Keratinocyte (primary cell): ENCODE results near the gene SCN8A. TPM values are rescaled to one million over a fixed set of nuclear protein-coding genes. Genes with fewer than 3 reads are reported as not detected.
"Not testable (repeated sequence)": the region's sequence is repeated elsewhere in the genome, so short reads cannot be mapped to it uniquely, and the experiment has no call there.

Source experiments
- DNase-seq: peaks from one replicate; pipeline ENCODE4 v3.0.0-alpha.2; 2011; ENCODE audit warnings: low read depth, missing footprints, low spot score
- FAIRE-seq: peaks from 2 replicates; lab custom pipeline; 2011; peaks lifted over from hg19 to GRCh38; lab: Jason Lieb, UNC
- H2AFZ ChIP-seq: 2 replicates; pipeline ENCODE4 v1.6.0; 2012; ENCODE audit warnings: low read length, control low read depth, inconsistent platforms; ENCODE audit not compliant: control insufficient read depth
- H3K27ac ChIP-seq: 2 replicates; pipeline ENCODE4 v1.5.1; 2011; ENCODE audit warnings: low read length; ENCODE audit not compliant: control insufficient read depth, insufficient read depth
- H3K27me3 ChIP-seq: 3 replicates; pipeline ENCODE4 v1.6.0; 2011; ENCODE audit warnings: low read length; ENCODE audit not compliant: control insufficient read depth, insufficient read depth; ENCODE audit errors: extremely low read depth
- H3K36me3 ChIP-seq, 2 experiments: 2 replicates in 1 of 2; 3 replicates in 1 of 2; pipeline ENCODE4 v1.5.1; 2011; ENCODE audit warnings: low read length in 2 of 2, mild to moderate bottlenecking in 1 of 2; ENCODE audit not compliant: control insufficient read depth in 2 of 2, insufficient read depth in 2 of 2; ENCODE audit errors: extremely low read depth in 1 of 2
- H3K4me1 ChIP-seq: 3 replicates; pipeline ENCODE4 v1.5.1; 2011; ENCODE audit warnings: low read length; ENCODE audit not compliant: control insufficient read depth, insufficient read depth; ENCODE audit errors: extremely low read depth
- H3K4me2 ChIP-seq: 3 replicates; pipeline ENCODE4 v1.6.0; 2011; ENCODE audit warnings: low read depth, low read length; ENCODE audit not compliant: control insufficient read depth, insufficient read depth; ENCODE audit errors: extremely low read depth
- H3K4me3 ChIP-seq, 3 experiments: fragments of 200-600 bp in 1 of 3; sonication (generic) in 1 of 3; 2 replicates in 2 of 3; 3 replicates in 1 of 3; pipeline ENCODE4 v1.5.1; 2011 to 2016; ENCODE audit warnings: low read length in 3 of 3, mild to moderate bottlenecking in 3 of 3, control low read depth in 2 of 3, inconsistent platforms in 1 of 3, low read depth in 1 of 3, mixed read lengths in 1 of 3, mixed run types in 1 of 3, moderate library complexity in 1 of 3; ENCODE audit not compliant: control insufficient read depth in 2 of 3, insufficient read depth in 2 of 3; ENCODE audit errors: extremely low read depth in 1 of 3
- H3K79me2 ChIP-seq: 2 replicates; pipeline ENCODE4 v1.6.0; 2012; ENCODE audit warnings: low read length; ENCODE audit not compliant: control insufficient read depth, insufficient read depth
- H3K9ac ChIP-seq: 3 replicates; pipeline ENCODE4 v1.6.0; 2011; ENCODE audit warnings: low read length; ENCODE audit not compliant: control insufficient read depth, insufficient read depth; ENCODE audit errors: extremely low read depth
- H3K9me1 ChIP-seq: 3 replicates; pipeline ENCODE4 v1.6.0; 2011; ENCODE audit warnings: low read length; ENCODE audit not compliant: control insufficient read depth, insufficient read depth; ENCODE audit errors: extremely low read depth
- H3K9me3 ChIP-seq: 2 replicates; pipeline ENCODE4 v1.5.1; 2012; ENCODE audit warnings: low read depth, low read length; ENCODE audit not compliant: control insufficient read depth
- H4K20me1 ChIP-seq: 3 replicates; pipeline ENCODE4 v1.6.0; 2011; ENCODE audit warnings: low read length; ENCODE audit not compliant: control insufficient read depth, insufficient read depth; ENCODE audit errors: extremely low read depth
- CTCF ChIP-seq, 3 experiments: IDR thresholded peaks in 1 of 3; conservative IDR thresholded peaks in 1 of 3; optimal IDR thresholded peaks in 1 of 3; 2 replicates in 2 of 3; 3 replicates in 1 of 3; pipeline versions ENCODE3 to v1.5.1; 2011; ENCODE audit warnings: low read length in 3 of 3, mild to moderate bottlenecking in 3 of 3, moderate library complexity in 2 of 3, control low read depth in 1 of 3, inconsistent platforms in 1 of 3; ENCODE audit not compliant: insufficient read depth in 2 of 3; ENCODE audit errors: extremely low read depth in 1 of 3
- EZH2 ChIP-seq: IDR thresholded peaks from one replicate; pipeline ENCODE4 v1.6.1; 2012; ENCODE audit warnings: inconsistent platforms, mild to moderate bottlenecking, low read length, moderate library complexity
- dilution Hi-C: fragments of 300-500 bp; cut with MboI; formaldehyde crosslinking; loops from one replicate; pipeline ENCODE4 v1.7.0; 2020; ENCODE audit warnings: low sequenced_read_pairs; ENCODE audit not compliant: extremely low pct_ligation_motif_present
- polyA plus RNA-seq, 5 experiments: library from polyadenylated mRNA; depleted of rRNA in 3 of 5; stranded (reverse) in 3 of 5; stranded (forward) in 1 of 5; unstranded in 1 of 5; fragments of >200 nt; gene quantifications; 1 replicate in 1 of 5; 2 replicates in 3 of 5; 3 replicates in 1 of 5; pipeline versions ENCODE4 v1.2.1 to v1.2.3, GENCODE V29; 2011 to 2012; ENCODE audit warnings: missing spikeins in 2 of 5, low read depth in 1 of 5, low replicate concordance in 1 of 5

Gene SCN8A
- polyA plus RNA-seq, 1 donor (not counting 4 experiments of a cell fraction or from before 2014, with no cell fraction given), result 1.1 TPM

GRCh38 chr12:51829641-51830040 lies 238.6 kb downstream of the SCN8A start:
- dilution Hi-C loops, result no loop called here
- TF ChIP-seq EZH2, result no peak
- TF ChIP-seq CTCF (optimal IDR thresholded peaks at IDR 0.05 in 1 of 3, IDR thresholded peaks at IDR 0.05 in 1 of 3, conservative IDR thresholded peaks at IDR 0.05 in 1 of 3; ENCODE audit: extremely low read depth in 1 of 3, insufficient read depth in 2 of 3, low read length in 3 of 3), result no peak
- Histone ChIP-seq H3K4me2 (no peak overlapping the region), H3K4me3 (no peak overlapping the region), H3K27me3 (peaks cover 25% of the 10 kb centered on the region), H2AFZ (no peak overlapping the region), H3K9me1 (no peaks in the 10 kb centered on the region), H3K9ac (no peak overlapping the region), H3K4me1 (peaks cover 12% of the 10 kb centered on the region), H3K9me3 (no peaks in the 10 kb centered on the region), H3K36me3 (no peaks in the 10 kb centered on the region), H3K27ac (no peak overlapping the region), H4K20me1 (no peaks in the 10 kb centered on the region), H3K79me2 (no peaks in the 10 kb centered on the region)
- FAIRE-seq, result no peak
- DNase-seq, result no peak

GRCh38 chr12:51831817-51832216 lies 240.8 kb downstream of the SCN8A start:
- H3K9me1 ChIP-seq, H3K27ac ChIP-seq, DNase-seq, dilution Hi-C loops, FAIRE-seq, H3K4me3 ChIP-seq, H3K9ac ChIP-seq, H3K9me3 ChIP-seq, H4K20me1 ChIP-seq, H3K36me3 ChIP-seq, H2AFZ ChIP-seq, H3K4me2 ChIP-seq, H3K79me2 ChIP-seq: not testable (repeated sequence)
- peaks cover 12% of the 10 kb centered on the region for H3K4me1 ChIP-seq
- H3K27me3 ChIP-seq, result peaks cover 29% of the 10 kb centered on the region
